Measurements from ENCODE around the gene SMIM29.

DNA sequence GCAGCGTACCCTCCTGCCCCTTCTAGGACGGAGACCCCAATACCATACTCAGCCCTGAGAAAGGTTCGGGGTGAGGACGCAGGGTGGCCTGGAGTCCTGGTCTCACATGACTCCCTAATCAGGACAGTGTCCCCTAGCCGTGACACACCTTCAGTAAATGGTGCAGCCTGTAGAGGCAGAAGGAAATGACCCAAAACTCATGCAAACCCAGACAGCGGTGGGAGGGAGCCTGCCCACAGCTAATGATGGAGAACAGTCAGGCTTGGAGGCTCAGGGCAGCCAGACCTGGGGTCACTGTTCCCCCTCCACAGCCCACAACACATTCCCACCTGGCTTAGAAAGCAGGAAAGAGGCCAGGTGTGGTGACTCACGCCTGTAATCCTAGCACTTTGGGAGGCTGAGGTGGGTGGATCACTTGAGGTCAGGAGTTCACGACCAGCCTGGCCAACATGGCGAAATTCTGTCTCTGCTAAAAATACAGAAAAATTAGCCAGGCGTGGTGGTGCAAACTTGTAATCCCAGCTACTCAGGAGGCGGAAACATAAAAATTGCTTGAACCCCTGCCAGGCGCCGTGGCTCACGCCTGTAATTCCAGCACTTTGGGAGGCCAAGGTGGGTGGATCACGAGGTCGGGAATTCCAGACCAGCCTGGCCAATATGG, 20.9 kb downstream of the SMIM29 start:
- TF ChIP-seq, protein P1, sequence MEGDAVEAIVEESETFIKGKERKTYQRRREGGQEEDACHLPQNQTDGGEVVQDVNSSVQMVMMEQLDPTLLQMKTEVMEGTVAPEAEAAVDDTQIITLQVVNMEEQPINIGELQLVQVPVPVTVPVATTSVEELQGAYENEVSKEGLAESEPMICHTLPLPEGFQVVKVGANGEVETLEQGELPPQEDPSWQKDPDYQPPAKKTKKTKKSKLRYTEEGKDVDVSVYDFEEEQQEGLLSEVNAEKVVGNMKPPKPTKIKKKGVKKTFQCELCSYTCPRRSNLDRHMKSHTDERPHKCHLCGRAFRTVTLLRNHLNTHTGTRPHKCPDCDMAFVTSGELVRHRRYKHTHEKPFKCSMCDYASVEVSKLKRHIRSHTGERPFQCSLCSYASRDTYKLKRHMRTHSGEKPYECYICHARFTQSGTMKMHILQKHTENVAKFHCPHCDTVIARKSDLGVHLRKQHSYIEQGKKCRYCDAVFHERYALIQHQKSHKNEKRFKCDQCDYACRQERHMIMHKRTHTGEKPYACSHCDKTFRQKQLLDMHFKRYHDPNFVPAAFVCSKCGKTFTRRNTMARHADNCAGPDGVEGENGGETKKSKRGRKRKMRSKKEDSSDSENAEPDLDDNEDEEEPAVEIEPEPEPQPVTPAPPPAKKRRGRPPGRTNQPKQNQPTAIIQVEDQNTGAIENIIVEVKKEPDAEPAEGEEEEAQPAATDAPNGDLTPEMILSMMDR (conservative IDR thresholded peaks at IDR 0.05; ENCODE audit: low read depth in 2 of 2) = no peak
- TF ChIP-seq CREB1 (CRISPR knock-in tag; IDR thresholded peaks at IDR 0.05; ENCODE audit: low read depth) = no peak
- no peak for TF ChIP-seq EZH2 (IDR thresholded peaks at IDR 0.05; ENCODE audit: low read depth, unreplicated experiment)
- TF ChIP-seq ZNF114 (CRISPR knock-in tag; IDR thresholded peaks at IDR 0.05) = no peak
- TF ChIP-seq POLR2AphosphoS5 (IDR thresholded peaks at IDR 0.05; ENCODE audit: low read depth) = no peak
- TF ChIP-seq EZH2phosphoT487 (IDR thresholded peaks at IDR 0.05; ENCODE audit: unreplicated experiment) = no peak
- no peak for TF ChIP-seq JUNB (IDR thresholded peaks at IDR 0.05; ENCODE audit: unreplicated experiment)
- TF ChIP-seq, protein P2, sequence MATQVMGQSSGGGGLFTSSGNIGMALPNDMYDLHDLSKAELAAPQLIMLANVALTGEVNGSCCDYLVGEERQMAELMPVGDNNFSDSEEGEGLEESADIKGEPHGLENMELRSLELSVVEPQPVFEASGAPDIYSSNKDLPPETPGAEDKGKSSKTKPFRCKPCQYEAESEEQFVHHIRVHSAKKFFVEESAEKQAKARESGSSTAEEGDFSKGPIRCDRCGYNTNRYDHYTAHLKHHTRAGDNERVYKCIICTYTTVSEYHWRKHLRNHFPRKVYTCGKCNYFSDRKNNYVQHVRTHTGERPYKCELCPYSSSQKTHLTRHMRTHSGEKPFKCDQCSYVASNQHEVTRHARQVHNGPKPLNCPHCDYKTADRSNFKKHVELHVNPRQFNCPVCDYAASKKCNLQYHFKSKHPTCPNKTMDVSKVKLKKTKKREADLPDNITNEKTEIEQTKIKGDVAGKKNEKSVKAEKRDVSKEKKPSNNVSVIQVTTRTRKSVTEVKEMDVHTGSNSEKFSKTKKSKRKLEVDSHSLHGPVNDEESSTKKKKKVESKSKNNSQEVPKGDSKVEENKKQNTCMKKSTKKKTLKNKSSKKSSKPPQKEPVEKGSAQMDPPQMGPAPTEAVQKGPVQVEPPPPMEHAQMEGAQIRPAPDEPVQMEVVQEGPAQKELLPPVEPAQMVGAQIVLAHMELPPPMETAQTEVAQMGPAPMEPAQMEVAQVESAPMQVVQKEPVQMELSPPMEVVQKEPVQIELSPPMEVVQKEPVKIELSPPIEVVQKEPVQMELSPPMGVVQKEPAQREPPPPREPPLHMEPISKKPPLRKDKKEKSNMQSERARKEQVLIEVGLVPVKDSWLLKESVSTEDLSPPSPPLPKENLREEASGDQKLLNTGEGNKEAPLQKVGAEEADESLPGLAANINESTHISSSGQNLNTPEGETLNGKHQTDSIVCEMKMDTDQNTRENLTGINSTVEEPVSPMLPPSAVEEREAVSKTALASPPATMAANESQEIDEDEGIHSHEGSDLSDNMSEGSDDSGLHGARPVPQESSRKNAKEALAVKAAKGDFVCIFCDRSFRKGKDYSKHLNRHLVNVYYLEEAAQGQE (IDR thresholded peaks at IDR 0.05; ENCODE audit: unreplicated experiment) = no peak
- TF ChIP-seq, protein P3, sequence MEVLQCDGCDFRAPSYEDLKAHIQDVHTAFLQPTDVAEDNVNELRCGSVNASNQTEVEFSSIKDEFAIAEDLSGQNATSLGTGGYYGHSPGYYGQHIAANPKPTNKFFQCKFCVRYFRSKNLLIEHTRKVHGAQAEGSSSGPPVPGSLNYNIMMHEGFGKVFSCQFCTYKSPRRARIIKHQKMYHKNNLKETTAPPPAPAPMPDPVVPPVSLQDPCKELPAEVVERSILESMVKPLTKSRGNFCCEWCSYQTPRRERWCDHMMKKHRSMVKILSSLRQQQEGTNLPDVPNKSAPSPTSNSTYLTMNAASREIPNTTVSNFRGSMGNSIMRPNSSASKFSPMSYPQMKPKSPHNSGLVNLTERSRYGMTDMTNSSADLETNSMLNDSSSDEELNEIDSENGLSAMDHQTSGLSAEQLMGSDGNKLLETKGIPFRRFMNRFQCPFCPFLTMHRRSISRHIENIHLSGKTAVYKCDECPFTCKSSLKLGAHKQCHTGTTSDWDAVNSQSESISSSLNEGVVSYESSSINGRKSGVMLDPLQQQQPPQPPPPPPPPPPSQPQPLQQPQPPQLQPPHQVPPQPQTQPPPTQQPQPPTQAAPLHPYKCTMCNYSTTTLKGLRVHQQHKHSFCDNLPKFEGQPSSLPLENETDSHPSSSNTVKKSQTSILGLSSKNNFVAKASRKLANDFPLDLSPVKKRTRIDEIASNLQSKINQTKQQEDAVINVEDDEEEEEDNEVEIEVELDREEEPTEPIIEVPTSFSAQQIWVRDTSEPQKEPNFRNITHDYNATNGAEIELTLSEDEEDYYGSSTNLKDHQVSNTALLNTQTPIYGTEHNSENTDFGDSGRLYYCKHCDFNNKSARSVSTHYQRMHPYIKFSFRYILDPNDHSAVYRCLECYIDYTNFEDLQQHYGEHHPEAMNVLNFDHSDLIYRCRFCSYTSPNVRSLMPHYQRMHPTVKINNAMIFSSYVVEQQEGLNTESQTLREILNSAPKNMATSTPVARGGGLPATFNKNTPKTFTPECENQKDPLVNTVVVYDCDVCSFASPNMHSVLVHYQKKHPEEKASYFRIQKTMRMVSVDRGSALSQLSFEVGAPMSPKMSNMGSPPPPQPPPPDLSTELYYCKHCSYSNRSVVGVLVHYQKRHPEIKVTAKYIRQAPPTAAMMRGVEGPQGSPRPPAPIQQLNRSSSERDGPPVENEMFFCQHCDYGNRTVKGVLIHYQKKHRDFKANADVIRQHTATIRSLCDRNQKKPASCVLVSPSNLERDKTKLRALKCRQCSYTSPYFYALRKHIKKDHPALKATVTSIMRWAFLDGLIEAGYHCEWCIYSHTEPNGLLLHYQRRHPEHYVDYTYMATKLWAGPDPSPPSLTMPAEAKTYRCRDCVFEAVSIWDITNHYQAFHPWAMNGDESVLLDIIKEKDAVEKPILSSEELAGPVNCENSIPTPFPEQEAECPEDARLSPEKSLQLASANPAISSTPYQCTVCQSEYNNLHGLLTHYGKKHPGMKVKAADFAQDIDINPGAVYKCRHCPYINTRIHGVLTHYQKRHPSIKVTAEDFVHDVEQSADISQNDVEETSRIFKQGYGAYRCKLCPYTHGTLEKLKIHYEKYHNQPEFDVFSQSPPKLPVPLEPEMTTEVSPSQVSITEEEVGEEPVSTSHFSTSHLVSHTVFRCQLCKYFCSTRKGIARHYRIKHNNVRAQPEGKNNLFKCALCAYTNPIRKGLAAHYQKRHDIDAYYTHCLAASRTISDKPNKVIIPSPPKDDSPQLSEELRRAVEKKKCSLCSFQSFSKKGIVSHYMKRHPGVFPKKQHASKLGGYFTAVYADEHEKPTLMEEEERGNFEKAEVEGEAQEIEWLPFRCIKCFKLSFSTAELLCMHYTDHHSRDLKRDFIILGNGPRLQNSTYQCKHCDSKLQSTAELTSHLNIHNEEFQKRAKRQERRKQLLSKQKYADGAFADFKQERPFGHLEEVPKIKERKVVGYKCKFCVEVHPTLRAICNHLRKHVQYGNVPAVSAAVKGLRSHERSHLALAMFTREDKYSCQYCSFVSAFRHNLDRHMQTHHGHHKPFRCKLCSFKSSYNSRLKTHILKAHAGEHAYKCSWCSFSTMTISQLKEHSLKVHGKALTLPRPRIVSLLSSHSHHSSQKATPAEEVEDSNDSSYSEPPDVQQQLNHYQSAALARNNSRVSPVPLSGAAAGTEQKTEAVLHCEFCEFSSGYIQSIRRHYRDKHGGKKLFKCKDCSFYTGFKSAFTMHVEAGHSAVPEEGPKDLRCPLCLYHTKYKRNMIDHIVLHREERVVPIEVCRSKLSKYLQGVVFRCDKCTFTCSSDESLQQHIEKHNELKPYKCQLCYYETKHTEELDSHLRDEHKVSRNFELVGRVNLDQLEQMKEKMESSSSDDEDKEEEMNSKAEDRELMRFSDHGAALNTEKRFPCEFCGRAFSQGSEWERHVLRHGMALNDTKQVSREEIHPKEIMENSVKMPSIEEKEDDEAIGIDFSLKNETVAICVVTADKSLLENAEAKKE (CRISPR knock-in tag; IDR thresholded peaks at IDR 0.05) = no peak
- TF ChIP-seq STAT1 (IDR thresholded peaks at IDR 0.05; ENCODE audit: unreplicated experiment) = no peak
- TF ChIP-seq, protein P4, sequence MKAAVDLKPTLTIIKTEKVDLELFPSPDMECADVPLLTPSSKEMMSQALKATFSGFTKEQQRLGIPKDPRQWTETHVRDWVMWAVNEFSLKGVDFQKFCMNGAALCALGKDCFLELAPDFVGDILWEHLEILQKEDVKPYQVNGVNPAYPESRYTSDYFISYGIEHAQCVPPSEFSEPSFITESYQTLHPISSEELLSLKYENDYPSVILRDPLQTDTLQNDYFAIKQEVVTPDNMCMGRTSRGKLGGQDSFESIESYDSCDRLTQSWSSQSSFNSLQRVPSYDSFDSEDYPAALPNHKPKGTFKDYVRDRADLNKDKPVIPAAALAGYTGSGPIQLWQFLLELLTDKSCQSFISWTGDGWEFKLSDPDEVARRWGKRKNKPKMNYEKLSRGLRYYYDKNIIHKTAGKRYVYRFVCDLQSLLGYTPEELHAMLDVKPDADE (IDR thresholded peaks at IDR 0.05) = no peak

Data from GM23338 (cell line).